ENCODE results near the gene KIF12. TPM values are rescaled to one million over a fixed set of nuclear protein-coding genes. Genes with fewer than 3 reads are reported as not detected.
A peak's percentile ranks its signal among the peaks of the same experiment; 100 is the strongest.

KIF12 gene
- total RNA-seq, 4 donors from 2014 or later = 0.53 to 5.3 (median 1.9) TPM

DNA sequence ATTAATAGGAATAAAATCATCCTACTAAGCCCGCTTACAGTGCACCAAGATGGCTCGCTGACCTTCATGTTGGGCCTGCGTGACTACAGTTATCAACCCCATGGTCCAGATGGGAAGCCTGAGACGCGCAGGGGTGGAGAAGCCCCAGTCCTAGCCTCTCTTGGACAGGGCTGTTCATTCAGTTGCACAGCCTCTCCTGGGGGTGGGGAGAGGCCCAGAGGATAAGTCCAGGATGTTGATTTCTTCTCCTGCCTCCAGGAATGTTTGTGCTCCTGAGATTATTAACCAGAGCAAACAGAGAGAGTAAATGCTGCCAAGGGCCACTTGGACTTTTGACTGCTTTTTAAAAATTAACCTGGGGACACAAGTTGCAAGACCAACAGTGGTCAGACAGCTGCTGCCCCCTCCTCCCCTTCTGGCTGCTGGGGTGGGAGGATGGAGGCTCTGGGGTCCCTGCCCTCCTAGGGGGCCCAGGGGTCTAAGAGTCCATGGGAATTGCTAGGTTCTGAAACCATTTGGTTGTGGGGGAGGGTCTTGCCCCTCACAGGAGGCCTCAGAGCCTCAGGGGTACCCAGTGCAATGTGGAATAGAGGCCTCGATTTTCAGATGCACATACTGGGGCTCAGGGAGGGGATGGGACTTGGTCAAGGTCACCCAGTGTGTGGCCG is 18.2 kb downstream of the KIF12 start:
- WGBS, 2 donors = 85 to 94% methylated on average over 7 of the region's 7 CpGs
- H3K4me3 ChIP-seq (ENCODE audit: low read depth, poor library complexity, severe bottlenecking) = no peak overlapping the region
- TF ChIP-seq, protein P1, sequence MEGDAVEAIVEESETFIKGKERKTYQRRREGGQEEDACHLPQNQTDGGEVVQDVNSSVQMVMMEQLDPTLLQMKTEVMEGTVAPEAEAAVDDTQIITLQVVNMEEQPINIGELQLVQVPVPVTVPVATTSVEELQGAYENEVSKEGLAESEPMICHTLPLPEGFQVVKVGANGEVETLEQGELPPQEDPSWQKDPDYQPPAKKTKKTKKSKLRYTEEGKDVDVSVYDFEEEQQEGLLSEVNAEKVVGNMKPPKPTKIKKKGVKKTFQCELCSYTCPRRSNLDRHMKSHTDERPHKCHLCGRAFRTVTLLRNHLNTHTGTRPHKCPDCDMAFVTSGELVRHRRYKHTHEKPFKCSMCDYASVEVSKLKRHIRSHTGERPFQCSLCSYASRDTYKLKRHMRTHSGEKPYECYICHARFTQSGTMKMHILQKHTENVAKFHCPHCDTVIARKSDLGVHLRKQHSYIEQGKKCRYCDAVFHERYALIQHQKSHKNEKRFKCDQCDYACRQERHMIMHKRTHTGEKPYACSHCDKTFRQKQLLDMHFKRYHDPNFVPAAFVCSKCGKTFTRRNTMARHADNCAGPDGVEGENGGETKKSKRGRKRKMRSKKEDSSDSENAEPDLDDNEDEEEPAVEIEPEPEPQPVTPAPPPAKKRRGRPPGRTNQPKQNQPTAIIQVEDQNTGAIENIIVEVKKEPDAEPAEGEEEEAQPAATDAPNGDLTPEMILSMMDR (IDR thresholded peaks at IDR 0.05) = no peak
- no peak for TF ChIP-seq POLR2A (IDR thresholded peaks at IDR 0.05)
- DNase-seq (ENCODE audit: low spot score in 2 of 2) = peak in 1 of 2 donors; percentile 25
- intact Hi-C loops (cut with DNase I; ENCODE audit: low total_unique reads) = loop anchor here (10.0 kb wide), 1 partner anchor 214 kb away; no protein-coding TSS in a partner anchor

DNA sequence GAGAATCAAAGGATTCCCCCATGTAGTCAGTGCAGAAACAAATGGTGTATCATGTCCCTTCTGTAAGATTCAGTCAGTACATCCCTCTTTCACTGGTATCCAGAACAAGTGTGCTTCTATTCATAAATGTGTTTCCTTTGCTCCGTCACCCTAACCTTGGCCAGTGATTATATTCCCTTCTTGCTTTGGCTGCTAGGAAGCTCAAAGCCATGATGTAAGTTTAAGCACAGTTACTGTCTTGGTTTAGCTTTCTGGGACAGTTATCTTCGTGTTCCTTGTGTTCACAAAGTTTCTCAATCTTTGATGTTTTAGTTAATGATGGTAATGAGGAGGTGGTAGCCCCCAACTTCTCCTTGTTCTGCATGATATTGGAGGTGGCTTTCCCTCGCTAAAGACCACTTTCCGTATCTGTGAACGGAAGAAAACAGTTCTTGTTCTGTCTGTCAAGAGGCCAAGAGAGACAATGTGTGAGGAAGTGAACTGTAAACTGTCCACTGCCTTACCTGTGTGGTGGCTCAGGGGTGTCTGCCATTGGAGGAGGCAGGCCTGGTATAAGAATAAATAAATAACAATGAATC is 18.8 kb downstream of the KIF12 start:
- no peak for TF ChIP-seq POLR2A (IDR thresholded peaks at IDR 0.05)
- TF ChIP-seq, protein P1 (IDR thresholded peaks at IDR 0.05) = no peak
- 90 to 93% methylated on average over 5 of the region's 5 CpGs for WGBS, 2 donors
- intact Hi-C loops (cut with DNase I; ENCODE audit: low total_unique reads) = loop anchor here (10.0 kb wide), 1 partner anchor 215 kb away; no protein-coding TSS in a partner anchor
- H3K4me3 ChIP-seq (ENCODE audit: low read depth, poor library complexity, severe bottlenecking) = no peak overlapping the region
- no peak for DNase-seq (ENCODE audit: low spot score in 2 of 2)

DNA sequence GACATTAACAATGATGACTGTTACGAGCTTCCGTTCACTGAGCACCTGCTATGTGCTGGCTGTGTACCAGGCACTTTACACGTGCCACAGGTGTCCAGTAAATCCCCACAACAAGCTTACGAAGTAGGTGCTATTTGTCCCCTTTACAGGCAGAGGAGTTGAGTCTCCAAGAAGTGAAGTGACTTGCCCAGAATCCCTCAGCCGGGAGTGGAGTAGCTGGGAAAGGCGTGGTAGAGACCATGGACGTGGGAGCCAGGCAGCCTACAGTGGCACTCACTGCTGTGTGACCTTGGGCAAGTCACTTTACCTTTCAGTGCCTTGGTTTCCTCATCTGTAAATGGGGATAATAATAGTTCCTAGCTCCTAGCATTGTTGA is 20.3 kb downstream of the KIF12 start:
- TF ChIP-seq POLR2A (IDR thresholded peaks at IDR 0.05) = no peak
- TF ChIP-seq, protein P1 (IDR thresholded peaks at IDR 0.05) = no peak
- 68 to 75% methylated on average over 7 of the region's 7 CpGs for WGBS, 2 donors
- H3K4me3 ChIP-seq (ENCODE audit: low read depth, poor library complexity, severe bottlenecking) = no peak overlapping the region
- intact Hi-C loops (cut with DNase I; ENCODE audit: low total_unique reads) = no loop called here
- DNase-seq (ENCODE audit: low spot score in 2 of 2) = peak in 1 of 2 donors; percentile 66

DNA sequence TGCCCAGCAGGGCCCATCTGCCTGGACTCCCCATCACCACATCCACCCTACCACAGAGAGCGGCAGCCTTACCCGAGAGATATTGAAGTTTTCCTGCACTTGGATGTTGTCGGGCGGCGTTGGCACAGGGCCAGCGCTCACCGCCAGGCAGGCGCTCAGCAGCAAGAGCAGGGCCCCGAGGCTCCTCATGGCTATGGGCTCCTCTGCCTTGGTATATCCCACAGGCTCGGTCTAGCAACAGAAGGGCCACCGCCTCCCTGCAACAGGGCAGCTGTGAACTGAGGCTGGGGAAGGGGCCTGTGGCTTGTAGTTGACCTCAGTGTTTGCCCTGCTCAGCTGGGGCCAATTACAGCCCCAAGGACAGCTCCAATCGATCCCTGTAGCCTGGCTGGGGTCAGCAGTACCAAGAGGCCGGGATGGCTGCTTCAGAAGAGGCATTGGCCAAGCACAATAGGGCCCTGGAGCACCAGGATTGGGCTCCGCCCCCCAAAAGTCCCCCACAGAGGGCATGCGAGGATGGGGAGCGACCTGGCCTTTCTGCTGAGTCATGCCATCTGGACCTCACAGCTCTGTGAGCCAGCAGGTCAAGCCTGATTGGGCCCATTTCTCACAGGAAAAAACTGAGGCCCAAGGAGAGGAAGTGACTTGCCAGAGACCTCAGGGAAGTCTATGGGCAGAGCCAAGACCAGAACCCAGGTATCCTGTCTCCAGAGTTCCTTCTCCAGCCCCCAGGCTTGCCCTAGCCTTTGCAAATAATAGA is 20.9 kb downstream of the KIF12 start, which contains the start of gene AMBP:
AMBP (minus strand) TSS at position 280 of the 760 bp plus-strand sequence; CDS start at position 189, 91 bp downstream.
- no peak for DNase-seq (ENCODE audit: low spot score in 2 of 2)
- intact Hi-C loops (cut with DNase I; ENCODE audit: low total_unique reads) = no loop called here
- TF ChIP-seq, protein P1 (IDR thresholded peaks at IDR 0.05) = no peak
- no peak for TF ChIP-seq POLR2A (IDR thresholded peaks at IDR 0.05)
- WGBS, 2 donors = 51 to 71% methylated on average over 4 to 16 of the region's 16 CpGs
- H3K4me3 ChIP-seq (ENCODE audit: low read depth, poor library complexity, severe bottlenecking) = no peak within 1 kb of the TSS

DNA sequence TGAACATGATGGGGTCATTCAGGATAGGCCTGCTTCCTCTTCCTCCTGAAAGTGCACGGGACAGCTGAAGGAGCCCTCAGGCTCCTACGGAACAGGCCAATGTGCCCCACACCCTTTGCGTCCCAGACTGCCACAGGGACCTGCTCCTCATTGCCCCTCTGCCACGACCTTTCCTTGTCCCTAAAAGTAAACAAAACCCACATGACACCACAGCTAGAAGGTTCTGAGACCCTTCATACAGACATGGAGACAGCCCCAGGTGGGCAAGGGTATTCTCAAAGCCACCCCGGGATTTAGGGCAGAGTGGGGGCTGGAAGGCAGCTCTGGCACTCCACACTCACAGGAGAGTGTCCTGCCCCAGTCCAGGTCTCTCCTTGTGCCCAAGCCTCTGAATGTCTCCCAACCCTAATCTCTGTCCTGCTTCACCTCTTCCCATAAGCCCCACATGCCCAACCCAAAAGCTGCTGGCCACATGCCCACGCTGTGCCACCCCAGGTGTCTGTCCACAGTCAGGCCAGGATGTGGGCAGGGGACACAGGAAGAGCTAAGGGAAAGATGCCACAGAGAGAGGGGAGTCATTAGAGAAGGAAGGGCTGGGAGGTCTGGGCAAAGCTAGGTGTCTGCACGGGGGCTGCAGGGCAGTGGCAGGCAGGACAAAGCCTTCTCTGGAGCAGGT is 21.8 kb downstream of the KIF12 start:
- TF ChIP-seq POLR2A (IDR thresholded peaks at IDR 0.05) = no peak
- TF ChIP-seq, protein P1 (IDR thresholded peaks at IDR 0.05) = no peak
- 75 to 77% methylated on average over 7 of the region's 7 CpGs for WGBS, 2 donors
- no peak for DNase-seq (ENCODE audit: low spot score in 2 of 2)
- H3K4me3 ChIP-seq (ENCODE audit: low read depth, poor library complexity, severe bottlenecking) = no peak overlapping the region
- intact Hi-C loops (cut with DNase I; ENCODE audit: low total_unique reads) = no loop called here

Measured in lower leg skin (tissue), 4 donors.